NCI-H524 treated with DMSO at 0.1 percent for 48 hours (cell line): Measurements from ENCODE around the gene MCU.
"Not testable (repeated sequence)": the region's sequence is repeated elsewhere in the genome, so short reads cannot be mapped to it uniquely, and the experiment has no call there.

Experiments
- DNase-seq: peaks from one replicate; lab custom pipeline; 2025; lab: John Stamatoyannopoulos, UW

Gene MCU

GRCh38 chr10:72731916-72732419 lies 40.0 kb downstream of the MCU start:
- DNase-seq, result no peak

- no peak for DNase-seq
These were observed 40.6 kb downstream of the MCU start for GRCh38 chr10:72732521-72732920.

GRCh38 chr10:72733989-72734388 lies 42.0 kb downstream of the MCU start:
- DNase-seq, result no peak

- no peak for DNase-seq
These were observed 43.5 kb downstream of the MCU start for GRCh38 chr10:72735288-72735936.

GRCh38 chr10:72736176-72736827 lies 44.4 kb downstream of the MCU start:
- DNase-seq, result no peak

- no peak for DNase-seq
These were observed 44.9 kb downstream of the MCU start for GRCh38 chr10:72736828-72737220.

- not testable (repeated sequence) for DNase-seq
These were observed 45.4 kb downstream of the MCU start for GRCh38 chr10:72737357-72737756.

- DNase-seq, result no peak
These were observed 46.5 kb downstream of the MCU start for GRCh38 chr10:72738486-72738885.

GRCh38 chr10:72740528-72740927 lies 48.6 kb downstream of the MCU start:
- no peak for DNase-seq

GRCh38 chr10:72742092-72742491 lies 50.1 kb downstream of the MCU start:
- no peak for DNase-seq

GRCh38 chr10:72742797-72743196 lies 50.9 kb downstream of the MCU start:
- no peak for DNase-seq

- DNase-seq, result no peak
These were observed 52.6 kb downstream of the MCU start for GRCh38 chr10:72744566-72744965.

- no peak for DNase-seq
These were observed 54.8 kb downstream of the MCU start for GRCh38 chr10:72746426-72747363.

GRCh38 chr10:72747521-72747920 lies 55.6 kb downstream of the MCU start:
- no peak for DNase-seq

- no peak for DNase-seq
These were observed 61.9 kb downstream of the MCU start for GRCh38 chr10:72753760-72754231.

GRCh38 chr10:72754275-72755032 lies 62.5 kb downstream of the MCU start:
- DNase-seq, result no peak

- DNase-seq, result no peak
These were observed 64.9 kb downstream of the MCU start for GRCh38 chr10:72756674-72757385.

GRCh38 chr10:72757732-72758131 lies 65.8 kb downstream of the MCU start:
- DNase-seq, result no peak

- not testable (repeated sequence) for DNase-seq
These were observed 67.0 kb downstream of the MCU start for GRCh38 chr10:72758930-72759329.

- DNase-seq, result no peak
These were observed 67.6 kb downstream of the MCU start for GRCh38 chr10:72759584-72759983.

- DNase-seq, result no peak
These were observed 69.6 kb downstream of the MCU start for GRCh38 chr10:72761498-72761897.
